Measurements from ENCODE around the gene CCDC87.

DNA sequence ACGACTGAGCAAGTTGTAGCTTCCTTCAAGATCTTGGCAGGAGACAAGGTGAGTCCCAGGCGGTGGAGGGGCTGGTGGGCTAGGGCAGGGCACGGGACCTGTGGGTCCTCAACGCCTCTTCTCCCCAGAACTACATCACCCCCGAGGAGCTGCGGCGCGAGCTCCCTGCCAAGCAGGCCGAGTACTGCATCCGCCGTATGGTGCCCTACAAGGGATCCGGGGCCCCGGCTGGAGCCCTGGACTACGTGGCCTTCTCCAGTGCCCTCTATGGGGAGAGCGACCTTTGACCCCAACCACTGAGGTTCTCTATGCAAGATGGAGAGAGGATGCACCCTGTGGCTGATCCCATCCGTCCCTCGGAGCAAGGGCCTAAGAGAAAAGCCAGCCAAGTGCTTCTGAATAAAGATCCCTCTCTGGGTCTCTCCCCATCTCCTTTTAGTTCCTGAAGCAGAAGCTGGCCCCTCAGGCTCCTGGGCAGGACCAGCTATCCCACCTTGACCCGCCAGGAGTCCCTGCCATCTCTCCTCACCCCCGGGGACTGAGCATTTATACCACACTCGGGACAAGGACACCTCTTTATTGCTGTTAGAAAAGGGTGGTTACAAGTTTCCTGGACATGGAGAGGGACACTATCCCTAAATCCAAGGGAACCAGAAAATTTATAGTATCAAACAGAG is 29.8 kb downstream of the CCDC87 start:
- TF ChIP-seq POLR2A (IDR thresholded peaks at IDR 0.05; ENCODE audit: low read depth, low read length), result no peak
- TF ChIP-seq TAF1 (IDR thresholded peaks at IDR 0.05; ENCODE audit: borderline replicate concordance, low read depth, low read length), result no peak
- TF ChIP-seq POLR2AphosphoS5 (IDR thresholded peaks at IDR 0.05; ENCODE audit: low read depth, low read length), result no peak

Data from GM12892 (cell line).